Renal cortex interstitium (tissue), 15 donors: ENCODE results near the gene ZNF200. TPM values are rescaled to one million over a fixed set of nuclear protein-coding genes. Genes with fewer than 3 reads are reported as not detected.
"Not testable (repeated sequence)": the region's sequence is repeated elsewhere in the genome, so short reads cannot be mapped to it uniquely, and the experiment has no call there.

Experiments used
- DNase-seq, 11 donors: peaks; one replicate each; pipeline ENCODE4 v3.0.0-alpha.2; 2013; ENCODE audit warnings: low read depth in 9 of 11, low spot score in 4 of 11; ENCODE audit errors: extremely low read depth in 1 of 11
- long read RNA-seq, 16 experiments: transcript quantifications; one replicate each; lab custom pipeline, GENCODE V29; 2026
- polyA plus RNA-seq, 3 donors: library from polyadenylated mRNA; unstranded; fragments of 120-200 nt; gene quantifications; one replicate each; pipeline ENCODE4 v1.2.1, GENCODE V29; 2013; ENCODE audit not compliant: insufficient read length in 3 of 3

The ZNF200 gene
- 10 to 100 TPM; 12.4 to 15.7 (median 14.9) TPM for polyA plus RNA-seq
- long read RNA-seq, donor 1, partial matches to known transcripts: 0 of 1 reads
- long read RNA-seq, donor 1, other reads (novel, unspliced or antisense): 0 of 1 reads
- long read RNA-seq, donor 2, full-length matches to known transcripts: 4 of 4 reads
- long read RNA-seq, donor 2, partial matches to known transcripts: 0 of 4 reads
- long read RNA-seq, donor 2, other reads (novel, unspliced or antisense): 0 of 4 reads
- long read RNA-seq, donor 3, full-length matches to known transcripts: 17 of 17 reads
- long read RNA-seq, donor 3, partial matches to known transcripts: 0 of 17 reads
- long read RNA-seq, donor 3, other reads (novel, unspliced or antisense): 0 of 17 reads
- long read RNA-seq, donor 4, full-length matches to known transcripts: 10 of 10 reads
- long read RNA-seq, donor 4, partial matches to known transcripts: 0 of 10 reads
- long read RNA-seq, donor 4, other reads (novel, unspliced or antisense): 0 of 10 reads
- long read RNA-seq, donor 5: 0 reads
- long read RNA-seq, donor 6, full-length matches to known transcripts: 8 of 8 reads
- long read RNA-seq, donor 6, partial matches to known transcripts: 0 of 8 reads
- long read RNA-seq, donor 6, other reads (novel, unspliced or antisense): 0 of 8 reads
- long read RNA-seq, donor 7, full-length matches to known transcripts: 5 of 5 reads
- long read RNA-seq, donor 7, partial matches to known transcripts: 0 of 5 reads
- long read RNA-seq, donor 7, other reads (novel, unspliced or antisense): 0 of 5 reads
- long read RNA-seq, donor 8: 0 reads
- long read RNA-seq, donor 9, full-length matches to known transcripts: 6 of 6 reads
- long read RNA-seq, donor 9, partial matches to known transcripts: 0 of 6 reads
- long read RNA-seq, donor 9, other reads (novel, unspliced or antisense): 0 of 6 reads
- long read RNA-seq, donor 10, full-length matches to known transcripts: 6 of 6 reads
- long read RNA-seq, donor 10, partial matches to known transcripts: 0 of 6 reads
- long read RNA-seq, donor 10, other reads (novel, unspliced or antisense): 0 of 6 reads
- long read RNA-seq, donor 11, full-length matches to known transcripts: 6 of 6 reads
- long read RNA-seq, donor 11, partial matches to known transcripts: 0 of 6 reads
- long read RNA-seq, donor 11, other reads (novel, unspliced or antisense): 0 of 6 reads
- long read RNA-seq, donor 12, full-length matches to known transcripts: 2 of 2 reads
- long read RNA-seq, donor 12, partial matches to known transcripts: 0 of 2 reads
- long read RNA-seq, donor 12, other reads (novel, unspliced or antisense): 0 of 2 reads
- long read RNA-seq, donor 13: 0 reads
- long read RNA-seq, donor 14, full-length matches to known transcripts: 6 of 6 reads
- long read RNA-seq, donor 14, partial matches to known transcripts: 0 of 6 reads
- long read RNA-seq, donor 14, other reads (novel, unspliced or antisense): 0 of 6 reads
- long read RNA-seq, donor 15, full-length matches to known transcripts: 10 of 10 reads
- long read RNA-seq, donor 15, partial matches to known transcripts: 0 of 10 reads
- long read RNA-seq, donor 15, other reads (novel, unspliced or antisense): 0 of 10 reads
- long read RNA-seq, donor 16, full-length matches to known transcripts: 30 of 30 reads
- long read RNA-seq, donor 16, partial matches to known transcripts: 0 of 30 reads
- long read RNA-seq, donor 16, other reads (novel, unspliced or antisense): 0 of 30 reads

DNA sequence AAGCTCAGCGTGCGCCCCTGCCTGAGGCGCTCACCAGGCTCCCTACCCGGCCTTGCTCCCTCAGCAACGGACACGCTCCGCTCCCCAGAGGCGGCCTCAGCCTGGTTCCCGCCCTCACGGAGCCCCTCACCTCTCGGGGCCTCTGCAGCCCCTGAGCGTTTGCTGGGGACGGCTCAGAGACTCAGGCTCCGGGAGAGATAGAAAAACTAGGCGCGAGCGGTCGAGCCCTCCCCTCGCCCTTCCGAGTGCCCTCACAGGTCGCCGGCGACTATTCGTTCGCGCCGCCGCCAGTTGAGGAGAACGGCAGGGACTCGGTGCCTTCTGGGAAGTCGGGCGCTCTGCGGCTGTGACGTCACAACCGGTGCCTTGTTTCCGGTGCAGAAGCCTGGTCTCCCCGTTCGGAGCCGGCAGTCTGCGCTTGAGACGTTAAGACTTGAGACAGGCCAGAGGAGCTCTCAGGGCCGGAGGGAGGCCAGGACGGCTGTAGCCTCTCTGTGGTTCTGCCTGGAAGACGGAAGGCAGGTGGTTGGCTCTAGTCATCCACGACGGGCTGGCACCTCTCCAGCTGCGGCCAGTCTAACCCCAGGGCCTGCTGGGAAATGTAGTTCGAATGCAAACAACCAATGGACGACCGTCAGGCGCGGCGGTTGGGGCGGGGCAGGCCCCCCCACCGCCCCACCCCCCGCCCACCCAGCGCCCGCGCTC, at the start of gene ZNF200:
Gene ZNF200 (minus strand): TSS at position 302 of the 705 bp plus-strand sequence. CDS start 1,403 bp downstream, outside the sequence.
- DNase-seq: peak; percentile 89 to 95 (median 93)

- no peak for DNase-seq
Measured at GRCh38 chr16:3283543-3284447, 48.8 kb upstream of the ZNF200 start.

DNA sequence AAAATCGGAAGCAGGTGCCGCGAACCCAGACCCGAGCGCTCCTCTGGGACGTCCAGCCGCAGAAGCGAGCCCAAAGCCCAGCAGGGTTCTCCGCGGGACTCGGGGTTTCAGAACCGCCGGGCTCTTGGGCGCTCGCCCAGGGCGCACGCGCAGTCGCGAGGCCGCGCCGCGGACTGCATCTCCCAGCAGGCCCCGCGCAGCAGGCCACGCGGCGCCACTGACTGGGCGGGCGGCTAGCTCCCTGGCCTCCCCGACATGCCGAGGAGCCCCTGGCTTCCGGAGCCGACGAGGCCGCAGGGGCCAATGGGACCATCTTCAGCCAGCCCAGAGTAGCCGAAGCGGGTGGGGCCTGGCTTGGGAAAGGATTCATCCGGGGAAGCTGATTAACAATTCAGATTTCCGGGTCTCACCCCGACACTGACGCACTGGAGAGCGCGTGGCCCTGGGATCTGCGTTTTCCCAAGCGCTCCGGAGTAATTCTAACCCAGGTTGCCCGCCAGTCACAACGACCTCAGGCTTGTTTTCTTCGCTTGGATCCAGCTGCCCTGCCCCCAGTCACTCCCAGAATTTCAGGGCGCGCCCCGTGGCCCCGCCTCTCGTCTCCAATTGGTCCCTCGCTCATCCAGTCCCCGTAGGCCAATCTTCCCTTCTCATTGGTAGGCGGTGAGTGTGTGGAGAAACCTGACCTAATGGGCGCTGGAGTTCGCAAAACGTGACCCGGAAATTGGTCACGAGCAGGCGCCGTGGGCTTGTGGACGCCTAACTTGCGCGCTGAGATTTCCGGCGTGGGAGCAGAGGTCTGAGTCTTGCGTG, 48.0 kb upstream of the ZNF200 start, which contains the start of gene ZNF263:
Gene ZNF263 (plus strand): TSS at position 762 of the 813 bp plus-strand sequence. CDS start 328 bp downstream, outside the sequence.
- DNase-seq: peak; percentile 91 to 98 (median 95)

GRCh38 chr16:3282103-3282729, 47.3 kb upstream of the ZNF200 start:
- peak in 3 of 11 donors; percentile 13 to 56 (median 52) for DNase-seq

DNA sequence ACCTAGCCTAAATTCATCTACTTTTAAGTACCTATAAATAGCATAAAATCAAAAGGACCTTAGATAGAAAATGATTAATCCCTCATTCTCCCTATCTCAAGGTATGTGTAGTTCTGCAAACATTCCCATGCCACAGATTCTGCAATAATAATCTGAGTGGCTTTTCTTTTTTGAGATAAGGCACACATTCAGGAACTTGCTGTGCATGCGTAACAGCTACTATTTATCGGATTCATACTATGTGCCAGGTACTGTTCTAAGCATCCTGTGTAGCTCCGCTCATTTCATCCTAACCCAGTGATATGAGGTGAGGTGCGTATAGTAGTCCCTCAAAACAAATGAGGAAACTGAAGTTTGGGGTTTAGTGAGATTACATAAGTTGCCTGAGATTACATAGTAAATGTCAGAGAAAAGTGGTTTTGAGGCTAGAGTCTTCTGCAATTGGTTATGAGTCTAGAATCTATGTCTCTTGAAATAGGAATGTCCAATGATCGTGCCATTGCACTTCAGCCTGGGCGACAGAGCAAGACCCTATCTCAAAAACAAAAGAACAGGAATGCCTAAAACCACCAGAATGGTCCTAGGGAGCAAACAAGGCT, 46.4 kb upstream of the ZNF200 start:
- DNase-seq: no peak

DNA sequence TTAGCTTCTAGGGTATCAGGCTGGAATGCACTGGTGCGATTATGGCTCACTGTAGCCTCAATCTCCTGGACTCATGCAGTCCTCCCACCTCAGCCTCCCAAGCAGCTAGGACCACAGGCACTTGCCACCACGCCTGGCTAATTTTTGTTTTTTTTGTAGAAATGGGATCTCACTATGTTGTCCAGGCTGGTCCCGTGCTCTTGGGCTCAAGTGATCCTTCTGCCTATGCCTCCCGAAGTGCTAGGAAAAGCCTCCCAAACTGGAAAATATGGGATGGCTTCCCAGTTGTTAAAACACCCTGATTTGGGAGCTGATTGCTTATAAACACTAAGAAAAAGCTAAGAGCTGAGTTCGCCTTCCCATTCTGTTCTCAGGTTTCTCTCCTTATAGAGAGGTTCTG, 41.7 kb upstream of the ZNF200 start:
- DNase-seq: no peak

- no peak for DNase-seq
Measured at GRCh38 chr16:3274947-3275346, 40.0 kb upstream of the ZNF200 start.

GRCh38 chr16:3274490-3274889, 39.5 kb upstream of the ZNF200 start:
- peak in 3 of 11 donors; percentile 20 to 26 (median 25) for DNase-seq

DNA sequence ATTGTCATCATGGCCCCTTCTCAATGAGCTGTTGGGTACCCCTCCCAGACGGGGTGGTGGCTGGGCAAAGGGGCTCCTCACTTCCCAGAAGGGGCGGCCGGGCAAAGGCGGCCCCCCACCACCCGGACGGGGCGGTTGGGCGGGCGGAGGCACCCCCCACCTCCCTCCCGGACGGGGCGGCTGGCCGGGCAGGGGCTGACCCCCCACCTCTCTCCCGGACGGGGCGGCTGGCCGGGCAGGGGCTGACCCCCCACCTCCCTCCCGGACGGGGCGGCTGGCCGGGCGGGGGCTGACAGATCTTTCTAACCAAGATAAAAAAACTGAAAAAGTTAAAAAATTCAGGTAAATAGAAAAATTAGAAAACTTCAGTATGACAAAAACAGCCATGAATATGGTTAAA, 36.3 kb upstream of the ZNF200 start:
- not testable (repeated sequence) for DNase-seq

DNA sequence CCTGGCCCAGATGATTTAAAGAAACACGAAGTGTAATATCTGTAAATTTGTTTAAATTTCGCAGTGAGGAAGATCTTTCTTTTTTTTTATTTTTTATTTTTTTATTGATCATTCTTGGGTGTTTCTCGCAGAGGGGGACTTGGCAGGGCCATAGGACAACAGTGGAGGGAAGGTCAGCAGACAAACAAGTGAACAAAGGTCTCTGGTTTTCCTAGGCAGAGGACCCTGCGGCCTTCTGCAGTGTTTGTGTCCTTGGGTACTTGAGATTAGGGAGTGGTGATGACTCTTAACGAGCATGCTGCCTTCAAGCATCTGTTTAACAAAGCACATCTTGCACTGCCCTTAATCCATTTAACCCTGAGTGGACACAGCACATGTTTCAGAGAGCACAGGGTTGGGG, 35.8 kb upstream of the ZNF200 start:
- not testable (repeated sequence) for DNase-seq

DNA sequence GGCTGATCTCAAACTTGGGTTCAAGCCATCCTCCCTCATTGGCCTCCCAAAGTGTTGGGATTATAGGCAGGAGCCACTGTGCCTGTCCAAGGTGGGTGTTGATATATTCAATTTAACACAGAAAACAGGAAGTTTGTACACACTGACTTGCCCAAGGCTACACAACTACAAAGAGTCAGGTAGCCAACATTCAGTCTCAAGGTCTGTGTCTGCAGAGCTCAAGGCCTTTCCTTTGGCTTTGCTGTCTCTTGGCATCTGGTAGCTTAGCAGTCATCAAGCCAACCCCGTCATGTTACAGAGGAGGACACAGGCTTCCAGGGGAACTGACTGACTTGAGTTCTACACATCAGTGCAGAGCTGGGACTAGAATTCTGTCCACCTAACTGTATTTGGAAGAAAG, 33.3 kb upstream of the ZNF200 start:
- no peak for DNase-seq

DNA sequence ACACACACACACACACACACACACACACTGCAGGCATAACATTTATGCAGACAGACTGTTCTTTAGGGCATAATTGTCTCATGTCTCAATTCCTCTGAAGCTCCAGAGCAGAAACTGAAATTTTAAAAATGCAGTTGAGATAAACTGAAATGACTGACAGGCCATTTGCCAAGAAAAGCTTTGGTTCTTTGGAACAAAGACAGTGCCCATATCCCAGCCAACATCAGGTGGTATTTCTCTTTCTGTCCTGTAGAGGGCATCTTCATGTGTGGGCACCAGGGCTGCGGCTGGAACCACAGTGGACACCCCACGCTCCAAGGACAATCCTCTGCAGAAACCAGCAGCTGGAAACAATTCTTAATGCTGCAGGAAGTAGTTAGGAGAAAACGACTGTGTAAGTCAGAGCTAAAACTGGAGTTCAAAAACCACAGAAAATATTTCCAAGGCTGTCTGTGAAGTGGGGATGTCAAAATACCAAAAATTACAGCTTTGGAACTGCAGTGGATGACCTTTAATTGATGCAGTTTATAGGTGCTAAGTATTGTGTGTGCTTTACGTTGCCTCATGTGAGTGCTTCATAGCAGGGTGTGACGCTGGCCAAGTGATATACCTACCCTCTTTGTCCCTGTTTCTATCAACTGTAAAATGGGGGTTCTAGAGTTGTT, 32.0 kb upstream of the ZNF200 start:
- DNase-seq: peak in 1 of 11 donors; percentile 26

GRCh38 chr16:3264137-3265036, 29.4 kb upstream of the ZNF200 start:
- DNase-seq: peak; percentile 85 to 97 (median 96)
